ENCODE measurements around the gene EYS. TPM values are rescaled to one million over a fixed set of nuclear protein-coding genes. Genes with fewer than 3 reads are reported as not detected.
"Not testable (repeated sequence)": the region's sequence is repeated elsewhere in the genome, so short reads cannot be mapped to it uniquely, and the experiment has no call there.

The EYS gene
- total RNA-seq, 4 donors from 2014 or later = 0.15 TPM; not detected in 3

DNA sequence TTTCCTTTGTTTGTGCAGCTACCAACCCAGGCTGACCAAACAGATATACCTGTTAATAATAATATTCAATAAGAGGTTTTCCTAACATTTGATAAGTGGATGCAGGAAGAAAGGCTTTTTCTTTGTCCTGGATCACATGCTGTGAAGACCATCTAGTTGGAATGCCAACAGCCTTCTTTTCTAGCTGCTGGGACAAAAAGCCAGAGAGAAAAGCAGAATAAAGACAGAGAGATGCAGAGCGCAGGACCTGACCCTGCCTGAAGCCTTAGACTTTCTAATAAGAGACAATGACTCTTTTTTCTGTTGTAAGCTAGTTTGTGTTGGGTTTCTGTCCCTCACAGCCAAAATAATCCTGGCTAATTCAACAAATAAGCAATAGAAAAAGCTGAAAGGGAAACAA, 1763.2 kb downstream of the EYS start:
- ATAC-seq = no peak

DNA sequence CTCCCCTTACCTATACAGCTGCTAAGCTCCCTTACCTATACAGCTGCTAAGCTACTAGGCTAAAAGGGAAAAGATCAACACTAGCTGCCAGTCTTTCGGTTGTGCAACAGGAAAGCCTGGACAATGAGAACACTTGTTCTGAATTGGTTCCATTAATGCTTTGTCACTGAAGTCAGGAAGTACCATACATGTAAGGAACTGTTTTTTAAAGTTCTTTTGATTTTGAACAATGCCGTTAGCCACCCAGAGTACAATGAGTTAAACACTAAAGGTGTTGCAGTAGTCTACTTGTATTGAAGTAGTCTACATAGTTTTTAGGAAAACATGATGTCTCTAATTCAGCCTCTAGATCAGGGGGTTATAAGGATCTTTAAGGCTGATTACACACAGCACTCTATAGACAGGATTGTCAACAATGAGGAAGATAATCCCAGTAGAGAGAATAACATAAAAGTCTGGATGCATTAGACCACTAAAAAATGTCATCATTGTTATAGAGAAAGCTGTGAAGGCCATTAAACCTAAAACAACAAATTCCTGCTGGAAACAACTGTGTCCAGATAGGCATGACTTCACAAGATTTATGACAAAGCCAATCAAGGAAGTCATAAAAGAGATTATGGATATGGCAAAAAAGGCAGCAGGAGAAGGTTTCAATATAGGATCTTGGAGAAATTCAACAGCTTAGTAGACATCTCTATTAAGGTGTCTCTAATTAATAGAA, 1765.1 kb downstream of the EYS start:
- 50 to 83% methylated on average over 2 of the region's 2 CpGs for WGBS, 2 donors (ENCODE audit: low coverage in 1 of 2)
- no peak for ATAC-seq

More for the DNA sequence above, 1763.2 kb downstream of the EYS start:
- Histone ChIP-seq H3K4me1 (no peaks in the 10 kb centered on the region), H3K36me3 (no peaks in the 10 kb centered on the region), H3K27ac (no peak overlapping the region), H3K9me3 (no peaks in the 10 kb centered on the region), H3K4me3 (no peak overlapping the region), H3K27me3 (no peaks in the 10 kb centered on the region)
- 86 to 91% methylated on average over 1 of the region's 1 CpG for WGBS, 2 donors (ENCODE audit: low coverage in 1 of 2)
- no peak for TF ChIP-seq POLR2AphosphoS5 (IDR thresholded peaks at IDR 0.05)
- TF ChIP-seq, protein P1, sequence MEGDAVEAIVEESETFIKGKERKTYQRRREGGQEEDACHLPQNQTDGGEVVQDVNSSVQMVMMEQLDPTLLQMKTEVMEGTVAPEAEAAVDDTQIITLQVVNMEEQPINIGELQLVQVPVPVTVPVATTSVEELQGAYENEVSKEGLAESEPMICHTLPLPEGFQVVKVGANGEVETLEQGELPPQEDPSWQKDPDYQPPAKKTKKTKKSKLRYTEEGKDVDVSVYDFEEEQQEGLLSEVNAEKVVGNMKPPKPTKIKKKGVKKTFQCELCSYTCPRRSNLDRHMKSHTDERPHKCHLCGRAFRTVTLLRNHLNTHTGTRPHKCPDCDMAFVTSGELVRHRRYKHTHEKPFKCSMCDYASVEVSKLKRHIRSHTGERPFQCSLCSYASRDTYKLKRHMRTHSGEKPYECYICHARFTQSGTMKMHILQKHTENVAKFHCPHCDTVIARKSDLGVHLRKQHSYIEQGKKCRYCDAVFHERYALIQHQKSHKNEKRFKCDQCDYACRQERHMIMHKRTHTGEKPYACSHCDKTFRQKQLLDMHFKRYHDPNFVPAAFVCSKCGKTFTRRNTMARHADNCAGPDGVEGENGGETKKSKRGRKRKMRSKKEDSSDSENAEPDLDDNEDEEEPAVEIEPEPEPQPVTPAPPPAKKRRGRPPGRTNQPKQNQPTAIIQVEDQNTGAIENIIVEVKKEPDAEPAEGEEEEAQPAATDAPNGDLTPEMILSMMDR (IDR thresholded peaks at IDR 0.05) = no peak
- no peak for TF ChIP-seq EP300 (IDR thresholded peaks at IDR 0.05)
- no peak for TF ChIP-seq POLR2A (IDR thresholded peaks at IDR 0.05)

DNA sequence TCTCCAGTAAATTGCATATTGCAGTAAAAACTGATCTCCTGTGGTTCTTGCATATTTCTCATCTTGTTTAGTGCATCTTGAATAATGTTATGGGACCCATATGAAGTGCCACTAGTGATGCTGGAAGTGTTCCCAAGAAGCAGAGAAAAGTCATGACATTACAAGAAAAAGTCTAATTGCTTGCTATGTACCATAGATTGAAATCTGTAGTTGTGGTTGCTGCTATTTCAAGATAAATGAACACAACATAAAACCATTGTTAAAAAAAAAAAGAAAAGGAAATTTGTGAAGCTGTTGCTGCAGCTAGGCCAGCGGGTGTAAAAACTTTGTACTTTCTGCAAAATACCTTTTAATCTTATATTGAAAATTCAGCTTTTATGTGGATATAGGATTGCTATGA, 1767.0 kb downstream of the EYS start:
- TF ChIP-seq POLR2A (IDR thresholded peaks at IDR 0.05) = no peak
- TF ChIP-seq, protein P1 (IDR thresholded peaks at IDR 0.05) = no peak
- no peak for TF ChIP-seq POLR2AphosphoS5 (IDR thresholded peaks at IDR 0.05)
- no peak for TF ChIP-seq EP300 (IDR thresholded peaks at IDR 0.05)
- ATAC-seq = no peak
- Histone ChIP-seq H3K9me3 (no peaks in the 10 kb centered on the region), H3K27ac (no peak overlapping the region), H3K4me1 (no peaks in the 10 kb centered on the region), H3K4me3 (no peak overlapping the region), H3K27me3 (no peaks in the 10 kb centered on the region), H3K36me3 (no peaks in the 10 kb centered on the region)
- WGBS, 2 donors (ENCODE audit: low coverage in 1 of 2) = 88 to 100% methylated on average over 1 of the region's 1 CpG

More for the DNA sequence above, 1765.1 kb downstream of the EYS start:
- TF ChIP-seq POLR2AphosphoS5 (IDR thresholded peaks at IDR 0.05) (no peak), POLR2A (IDR thresholded peaks at IDR 0.05) (no peak), EP300 (IDR thresholded peaks at IDR 0.05) (no peak)
- TF ChIP-seq, protein P1 (IDR thresholded peaks at IDR 0.05) = no peak
- Histone ChIP-seq H3K36me3 (no peaks in the 10 kb centered on the region), H3K4me1 (no peaks in the 10 kb centered on the region), H3K9me3 (no peaks in the 10 kb centered on the region), H3K27me3 (no peaks in the 10 kb centered on the region), H3K4me3 (no peak overlapping the region), H3K27ac (no peak overlapping the region)

DNA sequence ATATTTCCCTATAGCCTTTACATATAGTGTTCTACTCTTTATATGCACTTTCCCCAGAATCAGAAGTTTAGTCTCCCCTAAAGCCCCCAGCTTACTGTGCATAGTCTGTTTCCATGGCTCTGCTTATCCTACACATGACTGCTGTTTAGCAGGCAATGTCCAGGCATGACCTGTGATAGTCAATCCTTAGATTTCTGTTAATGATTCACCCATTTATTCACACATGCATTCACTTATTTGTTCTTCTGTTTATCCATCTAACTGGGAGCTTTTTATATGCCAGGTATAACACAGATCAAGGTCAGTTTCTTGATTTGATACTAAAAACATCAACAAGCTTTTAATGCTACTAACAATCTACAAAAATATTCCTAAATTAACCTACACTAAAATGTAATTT, 1770.6 kb downstream of the EYS start:
- Histone ChIP-seq H3K4me1 (no peaks in the 10 kb centered on the region), H3K36me3 (no peaks in the 10 kb centered on the region), H3K27ac (no peak overlapping the region), H3K4me3 (no peak overlapping the region), H3K9me3 (no peaks in the 10 kb centered on the region), H3K27me3 (peaks cover 6% of the 10 kb centered on the region)
- ATAC-seq = no peak
- TF ChIP-seq, protein P1 (IDR thresholded peaks at IDR 0.05) = no peak
- no peak for TF ChIP-seq EP300 (IDR thresholded peaks at IDR 0.05)
- TF ChIP-seq POLR2A (IDR thresholded peaks at IDR 0.05) = no peak
- TF ChIP-seq POLR2AphosphoS5 (IDR thresholded peaks at IDR 0.05) = no peak

DNA sequence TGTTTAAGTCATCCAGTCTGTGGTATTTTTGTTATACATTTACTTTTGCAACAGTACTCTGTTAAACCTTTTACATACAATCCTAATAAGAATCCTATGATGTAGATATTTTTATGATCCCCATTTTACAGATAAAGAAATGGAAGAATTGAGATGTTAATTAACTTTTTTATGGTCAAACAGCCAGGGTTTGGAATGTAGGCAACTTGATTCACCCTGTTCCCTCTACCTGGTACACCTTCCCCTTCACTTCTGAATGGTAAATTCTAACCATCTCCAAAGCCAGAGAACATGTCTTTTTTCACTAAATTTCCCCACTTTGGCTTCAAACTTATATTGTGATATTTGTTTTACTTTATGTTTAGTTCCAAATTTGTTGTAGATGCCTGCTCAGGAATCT, 1771.3 kb downstream of the EYS start:
- TF ChIP-seq POLR2A (IDR thresholded peaks at IDR 0.05) = no peak
- no peaks in the 10 kb centered on the region for H3K9me3 ChIP-seq
- peaks cover 6% of the 10 kb centered on the region for H3K27me3 ChIP-seq
- no peak overlapping the region for H3K27ac ChIP-seq
- H3K4me3 ChIP-seq = no peak overlapping the region
- no peaks in the 10 kb centered on the region for H3K4me1 ChIP-seq
- H3K36me3 ChIP-seq = no peaks in the 10 kb centered on the region
- no peak for ATAC-seq

DNA sequence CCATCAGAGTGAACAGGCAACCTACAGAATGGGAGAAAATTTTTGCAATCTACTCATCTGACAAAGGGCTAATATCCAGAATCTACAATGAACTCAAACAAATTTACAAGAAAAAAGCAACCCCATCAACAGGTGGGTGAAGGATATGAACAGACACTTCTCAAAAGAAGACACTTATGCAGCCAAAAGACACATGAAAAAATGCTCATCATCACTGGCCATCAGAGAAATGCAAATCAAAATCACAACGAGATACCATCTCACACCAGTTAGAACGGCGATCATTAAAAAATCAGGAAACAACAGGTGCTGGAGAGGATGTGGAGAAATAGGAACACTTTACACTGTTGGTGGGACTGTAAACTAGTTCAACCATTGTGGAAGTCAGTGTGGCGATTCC, 1773.1 kb downstream of the EYS start:
- not testable (repeated sequence) for H3K27ac ChIP-seq, H3K9me3 ChIP-seq, H3K36me3 ChIP-seq, H3K4me3 ChIP-seq, ATAC-seq, H3K27me3 ChIP-seq, H3K4me1 ChIP-seq
- 78% methylated on average over 3 of the region's 4 CpGs; no CpG with 5 or more reads in 1 of the 2 donors for WGBS, 2 donors (ENCODE audit: low coverage in 1 of 2)

Data from gastroesophageal sphincter (tissue), 4 donors.